ENCODE results near the gene AMPH.

AMPH gene

GRCh38 chr7:38658921-38659320, 27.7 kb upstream of the AMPH start:
- peaks cover 10% of the 10 kb centered on the region; the same call in 1 of the 2 replicates for H3K27me3 ChIP-seq (ENCODE audit: low read depth)
- in situ Hi-C loops (cut with MboI; ENCODE audit: low sequenced_read_pairs): no loop called here
- H3K9me3 ChIP-seq: no peaks in the 10 kb centered on the region
- H3K36me3 ChIP-seq (replicated peaks): no peaks in the 10 kb centered on the region
- no peaks in the 10 kb centered on the region for H3K4me1 ChIP-seq
- no peak overlapping the region for H3K4me3 ChIP-seq
- no peak for DNase-seq (ENCODE audit: low spot score in 2 of 2)

GRCh38 chr7:38656968-38657367, 25.8 kb upstream of the AMPH start:
- in situ Hi-C loops (cut with MboI; ENCODE audit: low sequenced_read_pairs): no loop called here
- no peak overlapping the region for H3K4me3 ChIP-seq

GRCh38 chr7:38655833-38656774, 24.9 kb upstream of the AMPH start:
- no peak overlapping the region for H3K4me3 ChIP-seq
- no peaks in the 10 kb centered on the region for H3K4me1 ChIP-seq
- no peaks in the 10 kb centered on the region for H3K36me3 ChIP-seq (replicated peaks)
- in situ Hi-C loops (cut with MboI; ENCODE audit: low sequenced_read_pairs): no loop called here
- no peak for DNase-seq (ENCODE audit: low spot score in 2 of 2)
- H3K9me3 ChIP-seq: no peaks in the 10 kb centered on the region
- H3K27me3 ChIP-seq (ENCODE audit: low read depth): 0 out of 2 replicates have a peak, but pooled peaks cover 3% of the 10 kb centered on the region

More at GRCh38 chr7:38656968-38657367, 25.8 kb upstream of the AMPH start:
- 0 out of 2 replicates have a peak, but pooled peaks cover 3% of the 10 kb centered on the region for H3K27me3 ChIP-seq (ENCODE audit: low read depth)
- no peaks in the 10 kb centered on the region for H3K4me1 ChIP-seq
- H3K9me3 ChIP-seq: no peaks in the 10 kb centered on the region
- DNase-seq (ENCODE audit: low spot score in 2 of 2): no peak
- no peaks in the 10 kb centered on the region for H3K36me3 ChIP-seq (replicated peaks)

GRCh38 chr7:38637957-38638356, 6.8 kb upstream of the AMPH start:
- peaks cover 6% of the 10 kb centered on the region for H3K27me3 ChIP-seq (ENCODE audit: low read depth)
- H3K4me1 ChIP-seq: no peaks in the 10 kb centered on the region
- H3K4me3 ChIP-seq: no peak overlapping the region
- in situ Hi-C loops (cut with MboI; ENCODE audit: low sequenced_read_pairs): no loop called here
- no peaks in the 10 kb centered on the region for H3K36me3 ChIP-seq (replicated peaks)
- DNase-seq (ENCODE audit: low spot score in 2 of 2): no peak
- no peaks in the 10 kb centered on the region for H3K9me3 ChIP-seq

- H3K36me3 ChIP-seq (replicated peaks): no peaks in the 10 kb centered on the region
- H3K4me1 ChIP-seq: no peaks in the 10 kb centered on the region
- in situ Hi-C loops (cut with MboI; ENCODE audit: low sequenced_read_pairs): no loop called here
- no peaks in the 10 kb centered on the region for H3K9me3 ChIP-seq
- H3K27me3 ChIP-seq (ENCODE audit: low read depth): peaks cover 34% of the 10 kb centered on the region
- no peak for DNase-seq (ENCODE audit: low spot score in 2 of 2)
- no peak overlapping the region for H3K4me3 ChIP-seq
These were observed 1.2 kb upstream of the AMPH start for GRCh38 chr7:38632411-38632810.

- Histone ChIP-seq H3K36me3 (replicated peaks) (no peaks in the 10 kb centered on the region), H3K4me1 (no peaks in the 10 kb centered on the region), H3K4me3 (no peak overlapping the region), H3K9me3 (0 out of 2 replicates have a peak, but pooled peaks cover 3% of the 10 kb centered on the region), H3K27me3 (ENCODE audit: low read depth) (peaks cover 34% of the 10 kb centered on the region)
- in situ Hi-C loops (cut with MboI; ENCODE audit: low sequenced_read_pairs): no loop called here
- no peak for DNase-seq (ENCODE audit: low spot score in 2 of 2)
These were observed 1.3 kb downstream of the AMPH start for GRCh38 chr7:38629651-38630510.

GRCh38 chr7:38628630-38629385, 2.4 kb downstream of the AMPH start:
- Histone ChIP-seq H3K4me3 (no peak overlapping the region), H3K36me3 (replicated peaks) (no peaks in the 10 kb centered on the region), H3K4me1 (no peaks in the 10 kb centered on the region), H3K9me3 (0 out of 2 replicates have a peak, but pooled peaks cover 3% of the 10 kb centered on the region), H3K27me3 (ENCODE audit: low read depth) (peaks cover 34% of the 10 kb centered on the region)
- DNase-seq (ENCODE audit: low spot score in 2 of 2): no peak
- in situ Hi-C loops (cut with MboI; ENCODE audit: low sequenced_read_pairs): no loop called here

GRCh38 chr7:38625866-38626265, 5.3 kb downstream of the AMPH start:
- in situ Hi-C loops (cut with MboI; ENCODE audit: low sequenced_read_pairs): no loop called here
- H3K4me1 ChIP-seq: no peaks in the 10 kb centered on the region
- 0 out of 2 replicates have a peak, but pooled peaks cover 3% of the 10 kb centered on the region for H3K9me3 ChIP-seq
- H3K4me3 ChIP-seq: no peak overlapping the region
- H3K27me3 ChIP-seq (ENCODE audit: low read depth): peaks cover 19% of the 10 kb centered on the region
- H3K36me3 ChIP-seq (replicated peaks): no peaks in the 10 kb centered on the region
- DNase-seq (ENCODE audit: low spot score in 2 of 2): no peak

- no peak for DNase-seq (ENCODE audit: low spot score in 2 of 2)
- Histone ChIP-seq H3K27me3 (ENCODE audit: low read depth) (no peaks in the 10 kb centered on the region; the same call in 1 of the 2 replicates), H3K4me1 (no peaks in the 10 kb centered on the region), H3K9me3 (no peaks in the 10 kb centered on the region), H3K36me3 (replicated peaks) (no peaks in the 10 kb centered on the region), H3K4me3 (no peak overlapping the region)
- in situ Hi-C loops (cut with MboI; ENCODE audit: low sequenced_read_pairs): no loop called here
These were observed 15.5 kb downstream of the AMPH start for GRCh38 chr7:38615665-38616064.

GRCh38 chr7:38607466-38607865, 23.7 kb downstream of the AMPH start:
- H3K9me3 ChIP-seq: no peaks in the 10 kb centered on the region
- H3K4me1 ChIP-seq: no peaks in the 10 kb centered on the region
- H3K4me3 ChIP-seq: no peak overlapping the region
- H3K27me3 ChIP-seq (ENCODE audit: low read depth): no peaks in the 10 kb centered on the region
- in situ Hi-C loops (cut with MboI; ENCODE audit: low sequenced_read_pairs): no loop called here
- H3K36me3 ChIP-seq (replicated peaks): no peaks in the 10 kb centered on the region
- DNase-seq (ENCODE audit: low spot score in 2 of 2): no peak

GRCh38 chr7:38600741-38601140, 30.4 kb downstream of the AMPH start:
- no peaks in the 10 kb centered on the region for H3K36me3 ChIP-seq (replicated peaks)
- no peaks in the 10 kb centered on the region for H3K9me3 ChIP-seq
- H3K27me3 ChIP-seq (ENCODE audit: low read depth): no peaks in the 10 kb centered on the region
- in situ Hi-C loops (cut with MboI; ENCODE audit: low sequenced_read_pairs): no loop called here
- DNase-seq (ENCODE audit: low spot score in 2 of 2): no peak
- H3K4me3 ChIP-seq: no peak overlapping the region
- no peaks in the 10 kb centered on the region for H3K4me1 ChIP-seq

- in situ Hi-C loops (cut with MboI; ENCODE audit: low sequenced_read_pairs): no loop called here
- Histone ChIP-seq H3K36me3 (replicated peaks) (no peaks in the 10 kb centered on the region), H3K4me3 (no peak overlapping the region), H3K27me3 (ENCODE audit: low read depth) (no peaks in the 10 kb centered on the region), H3K9me3 (no peaks in the 10 kb centered on the region), H3K4me1 (no peaks in the 10 kb centered on the region)
- DNase-seq (ENCODE audit: low spot score in 2 of 2): no peak
These were observed 36.2 kb downstream of the AMPH start for GRCh38 chr7:38594949-38595348.

GRCh38 chr7:38592737-38593288, 38.4 kb downstream of the AMPH start:
- H3K4me1 ChIP-seq: no peaks in the 10 kb centered on the region
- H3K36me3 ChIP-seq (replicated peaks): no peaks in the 10 kb centered on the region
- in situ Hi-C loops (cut with MboI; ENCODE audit: low sequenced_read_pairs): no loop called here
- no peaks in the 10 kb centered on the region for H3K9me3 ChIP-seq
- H3K4me3 ChIP-seq: no peak overlapping the region
- H3K27me3 ChIP-seq (ENCODE audit: low read depth): no peaks in the 10 kb centered on the region
- DNase-seq (ENCODE audit: low spot score in 2 of 2): no peak

Measured in HAP-1 (cell line).